G401.6 (cell line): ENCODE measurements around the gene ALDH1A3.

Experiments
- FAIRE-seq: peaks from 2 replicates; lab custom pipeline; 2012; peaks lifted over from hg19 to GRCh38; lab: Jason Lieb, UNC

Gene ALDH1A3

DNA sequence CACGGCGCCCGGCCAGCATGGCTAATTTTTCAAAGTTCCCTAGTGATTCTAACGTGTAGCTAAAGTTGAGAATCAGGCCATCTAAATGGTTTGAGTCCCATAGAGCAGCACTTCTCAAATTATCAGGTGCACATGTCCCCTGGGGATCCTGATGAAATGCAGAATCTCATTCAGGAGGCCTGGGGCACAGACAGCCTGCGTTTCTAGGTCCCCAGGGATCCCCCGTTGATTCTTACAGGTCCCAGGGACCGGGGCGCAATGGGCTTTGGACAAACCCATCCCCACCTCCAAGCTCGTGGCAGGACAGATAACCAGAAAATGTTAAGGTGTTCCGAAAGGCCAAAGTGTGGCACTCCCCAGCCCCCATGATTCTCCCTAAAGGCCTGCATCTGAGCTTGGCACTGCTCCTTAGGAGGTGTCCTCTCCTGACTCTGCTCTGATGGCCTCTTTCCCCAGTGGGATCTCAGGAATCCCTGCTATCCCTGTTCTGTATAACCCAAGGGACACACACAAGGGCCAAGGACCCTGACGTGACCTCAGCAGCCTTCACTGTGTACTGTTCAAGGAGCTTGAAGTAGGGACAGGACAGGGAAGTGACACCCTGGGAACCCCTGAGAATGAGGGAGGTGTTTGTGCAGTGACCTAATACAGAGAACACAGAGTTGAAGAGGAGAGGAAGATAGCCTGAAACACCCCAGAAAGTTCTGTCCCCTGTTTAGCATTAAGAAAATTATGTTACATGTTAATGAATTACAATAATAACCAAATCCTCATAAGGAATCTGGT lies 47.5 kb downstream of the ALDH1A3 start:
- FAIRE-seq: no peak

DNA sequence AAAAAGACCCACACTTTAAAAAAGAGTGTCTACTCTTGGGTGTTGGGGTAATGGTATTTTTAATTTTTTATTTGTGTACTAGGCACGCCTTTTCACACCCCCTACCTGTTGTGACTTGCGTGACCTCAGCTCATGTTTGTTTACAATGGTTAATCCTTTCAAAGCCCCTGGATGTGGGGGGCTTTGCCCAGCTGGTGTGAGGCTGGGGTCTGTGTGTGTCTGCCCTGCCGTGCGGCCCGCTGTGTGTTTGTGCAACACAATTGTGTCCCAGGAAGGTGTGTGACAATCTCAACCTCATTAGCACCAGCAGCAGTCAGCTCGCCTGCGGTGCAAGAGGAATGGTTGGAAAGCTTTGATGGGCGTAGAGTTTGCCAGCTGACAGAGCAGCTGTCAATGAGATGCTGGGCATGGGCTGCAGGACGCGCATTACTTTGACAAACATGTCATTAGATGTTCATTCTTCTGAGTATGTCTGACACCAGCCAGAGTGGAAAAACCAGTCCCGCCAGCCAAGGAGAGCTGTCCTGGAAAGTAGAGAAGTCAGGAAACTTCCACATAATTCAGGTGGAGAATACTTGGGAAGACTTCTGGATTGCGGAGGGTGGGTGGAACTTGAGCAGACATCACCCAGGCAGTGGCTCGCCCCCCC lies 49.1 kb downstream of the ALDH1A3 start:
- no peak for FAIRE-seq

DNA sequence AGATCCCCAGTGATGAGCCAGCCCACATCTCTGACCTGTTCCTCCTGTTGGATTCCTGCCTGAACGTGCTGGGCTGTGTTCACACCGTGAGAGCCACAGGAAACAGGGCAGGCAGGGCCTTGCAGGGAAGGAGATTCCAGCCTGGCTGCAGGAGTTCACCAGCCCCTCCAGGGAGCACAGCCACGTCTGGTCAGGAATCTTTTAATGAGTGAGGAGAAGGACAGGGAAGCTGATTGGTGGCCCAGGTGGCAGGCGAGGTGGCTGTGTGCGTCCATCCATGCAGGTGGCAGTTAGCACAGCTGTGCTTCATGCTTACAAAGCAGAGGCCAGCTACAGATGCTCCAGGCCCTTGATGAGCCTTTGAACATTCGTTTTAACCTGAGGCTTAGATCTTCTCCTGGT lies 50.0 kb downstream of the ALDH1A3 start:
- FAIRE-seq: no peak

DNA sequence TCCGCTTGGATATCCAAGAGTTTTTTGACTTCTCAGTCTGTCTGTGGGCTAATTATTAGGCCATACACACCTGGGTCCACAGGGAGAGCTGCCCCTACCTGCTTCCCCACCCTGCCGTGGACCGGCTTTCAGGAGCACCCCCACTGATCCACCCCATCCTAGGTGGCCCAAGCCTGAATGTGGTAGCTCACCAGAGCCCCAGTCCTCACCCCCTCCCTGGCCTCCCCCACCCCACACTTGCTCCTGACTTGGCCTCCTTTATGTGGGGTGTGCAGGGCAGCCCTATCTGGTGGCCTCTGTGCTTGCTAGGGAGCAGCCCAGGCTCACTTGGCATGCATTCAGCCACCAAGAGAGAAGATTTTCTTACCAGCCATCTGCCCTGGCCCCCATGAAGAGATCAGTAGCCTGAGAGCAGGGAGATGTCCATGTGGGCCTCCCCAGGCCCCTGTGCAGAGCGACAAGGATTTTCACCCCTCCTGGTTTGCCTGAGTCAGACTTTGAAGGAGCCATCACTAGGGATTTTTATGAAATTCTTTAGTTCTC lies 50.7 kb downstream of the ALDH1A3 start:
- FAIRE-seq: no peak

DNA sequence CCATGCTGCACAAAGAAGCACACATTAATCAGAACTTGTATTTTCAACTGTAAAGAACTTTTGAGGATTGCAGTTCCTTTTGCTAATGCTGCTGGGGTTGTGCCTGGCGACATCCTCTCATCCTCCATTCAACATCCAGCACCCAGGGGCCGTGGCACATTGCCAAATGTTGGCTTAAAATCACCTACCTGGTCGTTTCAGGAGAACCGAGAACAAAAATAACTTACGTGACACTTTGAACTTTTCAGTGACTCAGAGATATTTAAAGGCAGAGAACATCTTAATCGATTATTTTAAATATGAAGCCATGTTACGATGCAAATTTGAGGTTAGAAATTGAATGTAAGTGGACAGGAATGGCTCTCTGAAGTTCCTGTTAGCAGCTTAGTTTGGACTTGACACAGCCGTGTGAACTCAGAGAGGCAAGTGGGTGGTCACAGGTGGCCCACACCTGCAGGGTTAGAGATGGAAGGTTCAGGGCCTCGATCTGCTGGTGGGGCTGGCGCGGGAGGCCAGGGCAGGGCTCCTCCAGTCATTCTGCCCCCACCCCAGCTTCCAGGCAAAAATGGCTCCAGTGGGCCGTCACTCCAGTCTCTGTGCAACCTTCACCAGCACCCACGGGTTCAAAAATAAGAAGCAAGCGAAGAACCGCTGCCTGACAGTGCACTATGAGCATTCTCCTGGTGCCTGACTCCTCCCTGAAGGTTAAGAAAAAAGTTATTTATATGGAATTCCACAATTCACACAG lies 51.7 kb downstream of the ALDH1A3 start:
- FAIRE-seq: no peak

DNA sequence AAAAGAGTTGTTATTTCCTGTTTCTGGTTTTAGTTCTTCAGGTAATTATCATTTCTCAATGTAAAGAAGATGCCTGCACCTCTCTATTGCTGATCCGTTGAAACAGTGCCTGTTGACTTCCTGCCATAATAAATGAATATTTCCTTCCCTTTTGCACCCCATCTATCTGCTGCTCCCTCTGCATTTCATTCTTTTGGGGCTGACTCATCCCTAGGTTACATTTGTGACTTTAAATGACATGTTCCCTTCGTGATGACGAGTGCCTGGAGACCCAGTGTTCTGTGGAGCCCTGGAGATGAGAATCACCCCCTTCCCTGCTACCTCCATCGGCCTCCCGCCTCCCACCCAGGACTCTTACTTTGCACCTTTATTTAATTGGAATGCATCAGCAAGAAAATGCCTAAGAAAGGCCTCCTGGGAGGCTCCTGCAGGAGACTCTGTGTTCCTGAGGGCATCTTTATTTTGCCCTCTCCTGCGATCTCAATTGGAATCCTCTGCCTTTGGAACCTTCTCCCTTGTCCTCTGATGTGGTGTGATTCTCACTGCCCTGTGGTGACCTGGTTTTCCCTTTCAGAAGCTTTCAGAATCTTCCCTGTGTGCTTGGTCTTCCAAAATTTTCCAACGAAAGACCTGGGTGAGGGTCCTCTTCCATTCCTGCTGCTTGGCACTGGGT lies 53.2 kb downstream of the ALDH1A3 start:
- no peak for FAIRE-seq

DNA sequence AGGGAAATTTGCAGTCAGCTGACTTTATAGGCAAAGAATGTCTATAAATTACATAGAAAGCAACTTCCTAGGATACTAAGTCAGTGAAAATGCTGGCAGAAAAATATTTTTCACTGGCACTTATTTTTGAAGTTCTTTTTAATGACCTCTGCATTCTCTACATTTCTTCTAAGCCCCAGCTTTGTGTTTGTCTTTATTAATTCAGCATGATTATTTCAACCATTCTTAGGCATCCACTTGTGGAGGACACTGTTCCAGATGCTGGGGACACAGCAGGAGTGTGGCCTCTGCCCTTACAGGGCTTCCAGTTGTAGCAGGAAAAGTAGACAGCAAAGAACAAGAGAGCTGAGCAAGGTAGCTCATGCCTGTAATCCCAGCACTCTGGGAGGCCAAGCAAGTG lies 54.5 kb downstream of the ALDH1A3 start:
- FAIRE-seq: no peak

DNA sequence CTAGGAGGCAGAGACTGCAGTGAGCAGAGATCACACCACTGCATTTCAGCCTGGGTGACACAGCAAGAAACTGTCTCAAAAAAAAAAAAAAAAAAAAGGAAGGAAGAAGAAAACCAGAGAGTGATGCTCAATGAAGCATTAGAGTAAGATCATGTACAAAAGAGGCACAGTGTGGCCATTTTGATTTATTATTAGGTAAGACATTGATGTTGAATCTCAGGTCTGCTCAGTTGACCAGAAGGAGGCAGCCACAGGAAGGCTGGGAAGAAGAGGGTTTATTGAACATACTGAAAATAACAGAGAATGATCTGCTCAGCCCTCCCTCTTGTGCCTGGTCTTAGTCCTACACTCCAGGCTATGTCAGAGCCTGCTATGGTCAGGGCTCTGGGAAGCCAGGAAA lies 55.1 kb downstream of the ALDH1A3 start:
- FAIRE-seq: no peak

DNA sequence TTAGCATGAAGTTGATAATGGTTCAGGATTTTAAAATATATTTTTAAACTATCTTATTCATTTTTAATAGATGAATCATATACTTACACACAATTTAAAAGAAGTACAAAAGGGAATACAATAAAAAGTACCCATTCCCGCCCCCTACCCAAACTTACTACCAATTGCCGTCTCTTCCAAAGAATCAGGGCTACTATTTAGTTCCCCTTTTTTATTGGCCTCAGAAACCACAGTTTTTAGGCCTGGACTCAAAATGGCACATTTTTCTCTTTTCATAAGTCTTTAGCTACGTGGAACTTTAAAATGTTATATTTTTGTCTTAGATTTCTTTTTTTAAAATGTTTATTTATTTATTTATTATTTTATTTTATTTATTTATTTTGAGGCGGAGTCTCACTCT lies 57.5 kb downstream of the ALDH1A3 start:
- FAIRE-seq: no peak

DNA sequence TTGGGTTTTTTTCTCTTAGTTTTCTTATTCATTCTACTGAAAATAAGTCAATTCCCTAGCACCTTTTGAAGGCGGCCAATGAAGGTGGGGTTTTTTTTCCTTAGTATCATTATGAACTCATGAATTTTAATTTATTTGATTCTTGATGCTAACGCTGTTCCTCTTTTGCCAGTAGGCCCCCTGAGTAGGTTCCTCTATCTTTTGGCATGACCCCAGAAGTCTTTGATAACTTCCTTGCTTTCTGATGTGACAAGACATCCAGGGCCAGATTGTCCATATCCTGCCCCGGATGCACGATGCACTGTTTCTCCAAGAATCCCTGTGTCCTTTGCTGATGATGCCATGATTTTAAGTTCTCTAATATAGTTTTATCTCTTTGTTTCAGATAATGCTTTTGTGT lies 60.2 kb downstream of the ALDH1A3 start:
- FAIRE-seq: no peak

DNA sequence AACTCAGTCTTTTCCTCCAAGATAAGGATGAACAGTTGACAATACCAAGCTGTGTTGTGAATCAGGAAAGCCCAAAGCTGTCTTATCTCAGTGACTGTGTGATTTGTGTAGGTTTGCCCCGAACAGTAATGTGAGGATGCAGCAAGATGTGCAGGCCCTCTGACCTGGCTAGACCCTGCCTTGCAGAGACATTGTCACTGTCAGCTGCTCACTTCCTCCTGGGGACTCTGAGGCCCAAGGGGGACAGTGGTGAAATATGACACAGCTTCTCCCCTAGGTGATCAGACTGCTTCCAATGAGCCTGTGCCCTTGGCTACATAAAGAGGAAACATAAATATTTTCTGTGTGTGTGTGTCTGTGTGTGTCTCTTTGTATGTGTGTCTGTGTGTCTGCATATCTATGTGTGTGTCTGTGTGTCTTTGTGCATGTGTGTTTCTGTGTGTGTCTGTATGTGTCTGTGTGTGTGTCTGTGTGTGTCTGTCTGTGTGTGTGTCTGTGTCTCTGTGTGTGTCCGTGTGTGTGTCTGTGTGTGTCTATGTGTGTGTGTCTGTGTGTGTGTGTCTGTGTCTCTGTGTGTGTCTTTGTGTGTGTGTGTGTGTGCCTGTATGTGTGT lies 61.2 kb downstream of the ALDH1A3 start:
- FAIRE-seq: no peak

DNA sequence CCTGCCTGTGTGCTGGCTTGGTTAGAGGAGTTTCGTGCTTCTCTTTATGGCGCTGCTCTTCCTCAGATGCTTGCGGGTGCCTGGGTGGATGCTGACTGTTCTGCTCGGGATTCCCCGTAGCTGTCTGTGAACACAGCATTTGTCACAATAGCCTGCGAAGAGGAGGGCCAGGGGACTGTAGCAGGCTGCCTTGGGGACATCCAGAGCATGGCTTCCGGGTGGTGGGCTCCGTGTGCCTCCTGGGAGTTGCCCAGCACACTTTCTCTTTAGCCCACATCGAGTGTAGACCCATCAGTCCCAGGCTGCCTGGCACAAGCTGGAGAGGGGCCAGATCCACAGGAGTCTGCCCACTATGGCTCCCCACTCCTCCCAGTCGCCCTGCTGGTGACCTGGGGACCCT lies 61.9 kb downstream of the ALDH1A3 start:
- FAIRE-seq: no peak

DNA sequence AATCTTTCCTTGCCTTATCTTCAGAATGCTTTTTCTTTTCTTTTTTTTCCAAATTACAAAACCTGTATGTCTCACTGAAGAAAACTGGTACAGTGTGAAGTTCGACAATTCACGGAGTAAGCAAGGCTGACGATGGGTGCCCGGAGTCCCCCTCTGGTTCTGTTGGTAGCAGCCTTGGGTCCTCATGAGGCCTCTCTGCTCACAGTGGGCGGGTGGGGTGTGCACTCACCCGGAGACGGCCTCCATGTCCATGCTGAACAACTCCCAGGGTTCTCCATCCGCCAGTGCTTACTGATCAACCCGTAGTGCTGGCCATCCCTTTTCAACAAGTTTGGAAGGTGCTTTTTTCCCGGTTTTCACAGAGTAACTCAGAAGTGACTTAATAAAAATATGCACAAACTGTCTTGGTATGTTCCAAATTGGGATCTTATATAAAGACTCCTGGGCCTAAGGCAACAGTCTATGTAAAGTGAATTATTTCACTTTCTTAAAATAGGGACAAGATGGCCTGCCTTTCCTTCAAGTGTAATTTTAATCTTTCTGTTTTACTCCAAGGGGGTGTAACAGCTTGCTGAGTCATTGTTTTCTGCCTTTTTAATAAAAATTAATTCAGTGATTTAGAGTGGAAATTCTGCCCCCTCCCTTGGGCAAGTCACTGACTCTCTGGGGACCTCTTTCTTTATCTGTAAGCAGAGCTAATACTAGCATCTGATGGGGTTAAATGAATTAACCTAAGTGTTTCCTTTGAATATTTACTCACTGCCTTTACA lies 63.2 kb downstream of the ALDH1A3 start:
- FAIRE-seq: no peak

DNA sequence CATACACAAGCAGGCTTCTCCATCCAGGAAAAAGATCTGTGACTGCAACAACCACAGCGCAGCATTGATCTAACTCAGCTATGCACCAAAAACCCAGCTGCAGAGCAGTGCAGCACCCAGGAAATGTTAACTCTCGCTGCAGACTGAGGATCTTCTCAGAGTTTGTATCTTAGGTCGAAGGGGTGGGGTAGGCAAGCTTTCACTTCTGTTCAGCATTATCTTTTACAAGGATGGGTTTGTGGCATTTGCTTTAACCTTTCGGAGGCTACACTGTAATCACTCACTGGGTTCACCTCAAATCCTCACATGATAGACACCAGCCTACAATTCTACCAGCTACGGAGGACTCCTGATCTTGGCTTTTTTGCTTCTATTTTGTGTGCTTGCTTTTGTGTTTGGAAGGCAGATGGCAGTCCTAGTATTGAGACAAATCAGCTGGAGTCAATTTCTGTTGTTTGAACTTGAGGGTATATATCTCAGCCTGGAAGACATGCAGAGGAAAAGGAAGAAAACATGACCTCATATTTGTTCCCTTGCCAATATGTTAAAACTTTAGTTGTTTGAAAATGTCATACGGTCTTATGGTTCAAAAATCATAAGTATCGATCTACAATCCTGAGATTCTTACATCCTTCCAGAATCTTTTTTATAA lies 64.7 kb downstream of the ALDH1A3 start:
- no peak for FAIRE-seq

DNA sequence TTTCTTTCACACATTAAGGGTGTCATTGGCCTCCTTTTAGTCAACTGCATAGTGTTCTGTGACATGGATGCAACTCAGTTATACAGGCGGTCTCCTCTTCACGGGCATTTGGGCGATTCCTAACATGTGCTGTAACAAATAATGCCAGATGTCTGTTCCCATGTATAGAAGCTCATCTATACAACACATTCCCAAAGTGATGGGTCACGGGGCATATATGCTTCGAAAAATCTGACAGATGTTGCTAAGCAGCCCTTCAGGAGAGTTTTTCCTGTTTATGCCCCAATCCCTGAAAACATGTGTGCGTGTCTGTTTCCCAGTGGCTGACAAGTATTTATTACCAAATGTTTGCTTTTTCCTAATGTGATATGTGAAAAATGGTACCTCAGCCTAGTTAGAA lies 65.4 kb downstream of the ALDH1A3 start:
- FAIRE-seq: no peak

DNA sequence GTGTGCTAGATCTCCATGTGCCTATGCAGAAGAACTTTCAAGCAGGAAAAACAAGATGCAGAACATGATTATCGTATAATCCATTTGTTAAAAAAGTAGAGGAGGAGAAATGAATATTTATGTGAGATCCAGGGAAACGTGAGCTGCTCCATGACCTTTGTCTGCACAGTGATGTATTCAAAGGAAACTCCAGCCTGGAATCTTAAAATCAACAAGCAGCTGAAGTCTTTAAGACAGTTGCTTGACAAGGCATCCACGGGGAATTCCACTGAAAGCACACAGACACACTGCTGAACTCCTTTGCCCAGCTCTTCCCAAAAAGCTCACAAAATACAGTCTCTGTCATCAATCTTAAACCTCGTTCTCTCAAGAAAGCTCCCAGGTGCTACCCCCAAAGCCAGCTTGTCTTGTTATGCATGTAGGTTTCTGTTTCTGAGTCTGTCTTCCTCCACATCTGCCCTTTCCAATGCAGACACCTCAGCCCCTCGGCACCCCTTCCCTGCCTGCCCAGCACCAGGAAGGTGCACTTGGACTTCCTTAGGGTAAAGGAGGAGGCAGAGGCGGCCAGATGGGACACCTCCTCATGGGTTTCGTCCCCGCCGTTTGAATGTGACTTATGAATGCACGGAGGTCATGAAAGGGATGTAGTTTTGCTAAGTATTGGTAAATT lies 68.3 kb downstream of the ALDH1A3 start:
- FAIRE-seq: no peak

DNA sequence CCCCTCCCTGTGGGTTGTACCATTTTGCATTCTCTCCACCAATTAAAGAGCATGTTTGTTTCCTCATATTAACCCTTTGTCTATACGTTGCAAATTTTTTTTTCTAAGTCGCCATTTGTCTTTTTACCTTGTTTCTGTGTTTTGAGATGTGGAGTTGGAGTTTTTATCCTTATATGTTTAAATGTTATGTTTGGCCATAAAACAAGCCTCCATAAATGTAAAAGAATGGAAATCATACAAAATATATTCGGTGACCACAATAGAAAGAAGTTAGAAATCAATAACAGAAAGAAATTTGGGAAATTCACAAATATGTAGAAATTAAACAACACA lies 68.8 kb downstream of the ALDH1A3 start:
- FAIRE-seq: no peak

DNA sequence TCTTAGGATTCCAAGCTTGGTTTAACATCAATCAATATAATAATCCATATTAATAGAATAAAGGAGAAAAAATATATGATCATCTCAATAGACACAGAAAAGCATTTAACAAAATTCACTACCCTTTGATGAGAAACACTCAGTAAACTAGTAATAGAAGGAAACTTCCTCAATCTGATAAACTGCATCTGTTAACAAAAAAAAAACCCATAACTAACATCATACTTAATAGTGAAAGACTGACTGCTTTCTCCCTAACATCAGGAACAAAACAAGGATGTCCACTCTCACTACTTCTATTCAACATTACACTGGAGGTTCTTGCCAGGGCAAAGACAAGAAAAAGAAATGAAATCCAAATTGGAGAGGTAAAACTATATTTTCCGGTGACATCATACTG lies 70.1 kb downstream of the ALDH1A3 start:
- FAIRE-seq: no peak

DNA sequence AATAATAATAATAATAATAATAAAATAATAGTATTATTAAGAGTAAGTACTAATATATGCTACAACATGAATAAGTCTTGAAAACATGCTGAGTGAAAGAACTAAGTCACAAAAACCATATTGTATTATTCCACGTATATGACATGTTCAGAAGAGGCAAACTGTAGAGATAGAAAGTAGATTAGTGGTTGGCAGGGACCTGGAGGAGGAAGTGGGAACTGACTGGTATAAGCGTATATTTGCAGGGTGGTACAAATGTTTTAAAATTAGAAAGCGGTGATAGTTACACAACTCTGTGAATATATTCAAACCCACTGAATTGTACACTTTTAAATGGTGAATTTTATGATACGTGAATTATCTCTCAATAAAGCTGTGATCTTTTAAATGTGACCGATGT lies 72.3 kb downstream of the ALDH1A3 start:
- FAIRE-seq: no peak

DNA sequence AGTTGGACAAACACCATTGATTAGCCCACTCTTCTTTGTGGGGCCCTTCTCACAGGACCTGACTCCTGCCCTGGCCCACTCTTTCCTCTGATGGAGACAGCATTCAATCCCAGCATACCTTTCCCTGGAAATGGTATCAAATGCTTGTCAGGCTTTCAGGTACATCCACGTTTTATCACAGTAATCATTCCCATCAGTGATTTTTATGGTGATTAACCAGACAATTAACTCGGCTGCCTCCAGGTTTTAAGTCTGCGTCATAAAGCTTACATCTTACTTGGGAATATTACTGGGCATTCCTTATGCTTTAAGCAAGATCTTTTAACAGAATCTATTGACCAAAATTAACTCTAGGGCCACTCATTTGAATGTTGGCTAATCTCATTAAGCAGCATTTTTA lies 72.9 kb downstream of the ALDH1A3 start:
- no peak for FAIRE-seq
